ENCODE measurements around the gene RIPOR3.
A peak's percentile ranks its signal among the peaks of the same experiment; 100 is the strongest.
"Not testable (repeated sequence)": the region's sequence is repeated elsewhere in the genome, so short reads cannot be mapped to it uniquely, and the experiment has no call there.

Gene RIPOR3

GRCh38 chr20:50627747-50628146 lies 63.6 kb downstream of the RIPOR3 start:
- DNase-seq (ENCODE audit: low read depth) = no peak
- TF ChIP-seq CTCF (IDR thresholded peaks at IDR 0.05; ENCODE audit: insufficient read depth, low read depth, low read length, missing control alignments) = no peak
- no peak overlapping the region for H3K4me3 ChIP-seq (ENCODE audit: low read length)

- H3K4me3 ChIP-seq (ENCODE audit: low read length) = no peak overlapping the region
- peak; percentile 16 for DNase-seq (ENCODE audit: low read depth)
- TF ChIP-seq CTCF (IDR thresholded peaks at IDR 0.05; ENCODE audit: insufficient read depth, low read depth, low read length, missing control alignments) = peak; percentile 43
Observed at GRCh38 chr20:50625986-50626677, 65.2 kb downstream of the RIPOR3 start.

- H3K4me3 ChIP-seq (ENCODE audit: low read length) = no peak overlapping the region
- peak; percentile 57 for DNase-seq (ENCODE audit: low read depth)
- no peak for TF ChIP-seq CTCF (IDR thresholded peaks at IDR 0.05; ENCODE audit: insufficient read depth, low read depth, low read length, missing control alignments)
Observed at GRCh38 chr20:50624351-50625016, 66.9 kb downstream of the RIPOR3 start.

GRCh38 chr20:50621068-50621665 lies 70.2 kb downstream of the RIPOR3 start:
- no peak overlapping the region for H3K4me3 ChIP-seq (ENCODE audit: low read length)
- no peak for DNase-seq (ENCODE audit: low read depth)
- TF ChIP-seq CTCF (IDR thresholded peaks at IDR 0.05; ENCODE audit: insufficient read depth, low read depth, low read length, missing control alignments) = no peak

GRCh38 chr20:50620459-50620858 lies 70.9 kb downstream of the RIPOR3 start:
- not testable (repeated sequence) for H3K4me3 ChIP-seq (ENCODE audit: low read length); DNase-seq (ENCODE audit: low read depth)

GRCh38 chr20:50618537-50618936 lies 72.8 kb downstream of the RIPOR3 start:
- DNase-seq (ENCODE audit: low read depth) = no peak
- no peak for TF ChIP-seq CTCF (IDR thresholded peaks at IDR 0.05; ENCODE audit: insufficient read depth, low read depth, low read length, missing control alignments)
- H3K4me3 ChIP-seq (ENCODE audit: low read length) = no peak overlapping the region

GRCh38 chr20:50617022-50617421 lies 74.3 kb downstream of the RIPOR3 start:
- no peak overlapping the region for H3K4me3 ChIP-seq (ENCODE audit: low read length)
- DNase-seq (ENCODE audit: low read depth) = no peak
- no peak for TF ChIP-seq CTCF (IDR thresholded peaks at IDR 0.05; ENCODE audit: insufficient read depth, low read depth, low read length, missing control alignments)

All from epithelial cell of esophagus (primary cell).